ENCODE measurements around the gene PTPRQ. TPM values are rescaled to one million over a fixed set of nuclear protein-coding genes. Genes with fewer than 3 reads are reported as not detected.

PTPRQ gene
- total and polyA plus RNA-seq, 2 of the 8 experiments (the other 6 are each of a cell fraction or from before 2014, with no cell fraction given), result not detected

DNA sequence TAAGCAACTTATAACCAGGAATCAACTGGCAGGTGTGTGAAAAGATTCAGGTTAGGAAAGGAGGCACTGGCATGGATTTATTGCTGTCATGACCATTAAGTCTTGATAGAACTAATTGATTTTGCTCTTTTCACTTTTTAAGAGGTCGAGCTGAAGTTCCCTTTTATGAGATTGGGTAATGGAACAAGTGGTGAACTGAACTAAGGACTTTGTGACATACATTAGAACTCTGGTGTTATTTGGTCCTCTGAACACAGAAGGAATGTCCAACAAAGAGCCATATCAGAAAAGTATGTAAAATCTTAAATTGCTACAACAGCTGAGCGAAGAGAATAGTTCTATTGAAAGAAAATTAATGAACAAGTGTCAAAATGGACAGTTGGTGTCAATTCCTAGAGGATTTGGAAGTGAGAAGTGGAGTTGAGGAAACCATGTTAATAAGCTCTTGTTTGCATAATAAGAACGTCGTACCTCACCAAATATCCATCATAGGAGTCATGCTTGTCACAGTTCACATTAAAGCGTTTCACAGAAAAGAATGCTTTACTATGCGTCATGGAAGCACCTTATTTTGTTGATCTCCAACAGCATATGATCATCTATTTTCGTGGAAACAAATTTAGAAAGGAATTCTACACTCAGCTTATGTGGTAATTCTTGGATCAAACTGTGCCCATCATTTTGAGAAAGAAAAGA, 255.0 kb downstream of the PTPRQ start:
- Histone ChIP-seq H2AFZ (ENCODE audit: low read length) (no peak overlapping the region), H3K4me2 (ENCODE audit: insufficient read depth in 1 of 2, low read depth in 2 of 2, low read length in 2 of 2) (no peak overlapping the region), H3K79me2 (ENCODE audit: control insufficient read depth in 1 of 2, insufficient read depth in 2 of 2, low read length in 2 of 2) (no peaks in the 10 kb centered on the region), H3K56ac (replicated peaks; ENCODE audit: insufficient read length, low read depth, low read length) (no peak overlapping the region), H2AK5ac (ENCODE audit: low read depth, low read length) (no peak overlapping the region), H3K9me3 (ENCODE audit: insufficient read depth in 2 of 2, low read depth in 1 of 2, low read length in 1 of 2) (no peaks in the 10 kb centered on the region), H4K91ac (replicated peaks; ENCODE audit: insufficient read length, low read length) (no peak overlapping the region), H2BK120ac (replicated peaks; ENCODE audit: low read depth, low read length) (no peak overlapping the region), H3K23ac (ENCODE audit: insufficient read length) (no peak overlapping the region), H3K79me1 (ENCODE audit: low read depth, low read length) (no peaks in the 10 kb centered on the region), H3K14ac (ENCODE audit: insufficient read length) (no peak overlapping the region), H2BK20ac (ENCODE audit: low read length) (no peak overlapping the region), H3K18ac (ENCODE audit: extremely low read depth, low read length) (no peak overlapping the region), H3K4ac (replicated peaks; ENCODE audit: insufficient read length, low read depth, low read length) (no peak overlapping the region), H3K36me3 (ENCODE audit: control insufficient read depth in 2 of 4, insufficient read depth in 4 of 4, low read length in 3 of 4) (no peaks in the 10 kb centered on the region), H3K27me3 (replicated peaks in 1 of 4; ENCODE audit: control insufficient read depth in 3 of 4, extremely low read depth in 1 of 4, insufficient read depth in 3 of 4, low read length in 3 of 4) (peaks cover 0 to 2% (median 0%) of the 10 kb centered on the region in 4 experiments; a peak in 1 of 7 replicates), H4K8ac (ENCODE audit: extremely low read depth, insufficient read depth, low read length) (no peak overlapping the region), H2BK12ac (ENCODE audit: low read depth, low read length) (no peak overlapping the region), H3K9ac (replicated peaks in 1 of 4; ENCODE audit: extremely low read depth in 1 of 4, low read depth in 3 of 4, low read length in 3 of 4) (no peak overlapping the region), H3K4me1 (replicated peaks in 1 of 4; ENCODE audit: control insufficient read depth in 3 of 4, insufficient read depth in 4 of 4, low read length in 3 of 4) (peaks cover 0 to 4% (median 2%) of the 10 kb centered on the region in 4 experiments; a peak in 4 of 7 replicates), H2BK5ac (ENCODE audit: low read depth, low read length) (no peak overlapping the region), H3K27ac (ENCODE audit: low read depth, low read length) (no peak overlapping the region), H3K4me3 (ENCODE audit: extremely low read depth in 1 of 4, insufficient read depth in 2 of 4, low read depth in 3 of 4, low read length in 4 of 4) (no peak overlapping the region), H4K5ac (ENCODE audit: insufficient read length, low read depth, low read length) (no peak overlapping the region), H3K23me2 (ENCODE audit: low read depth, low read length) (no peaks in the 10 kb centered on the region), H2BK15ac (ENCODE audit: low read length) (no peak overlapping the region), H4K20me1 (replicated peaks in 1 of 2; ENCODE audit: control insufficient read depth in 1 of 2, insufficient read depth in 2 of 2, low read length in 2 of 2) (no peaks in the 10 kb centered on the region)
- POLR2A ChIA-PET (ENCODE audit: partially characterized antibody), result interaction anchor here (1.2 kb wide), 1 partner anchor 15 kb away, joined by 4 read pairs; no protein-coding TSS in a partner anchor
- DNase-seq (ENCODE audit: low read depth in 1 of 2, low spot score in 2 of 2) (no peak), FAIRE-seq (no peak)
- CTCF ChIA-PET (ENCODE audit: partially characterized antibody), result no interaction called here
- 81% methylated on average over 7 of the region's 7 CpGs; no CpG with 5 or more reads in 1 of the 2 experiments for WGBS, 2 experiments (ENCODE audit: extremely low coverage in 1 of 2, insufficient coverage in 1 of 2, insufficient read length in 1 of 2, insufficient replicate concordance in 2 of 2, low coverage in 1 of 2, low lambda C conversion rate in 2 of 2, missing lambda C conversion rate in 1 of 2)
- TF ChIP-seq YY1 (IDR thresholded peaks at IDR 0.05; ENCODE audit: low read depth, low read length), result no peak
- no peak for TF ChIP-seq KDM1A (IDR thresholded peaks at IDR 0.05; ENCODE audit: borderline replicate concordance, low read length)
- no peak for TF ChIP-seq EGR1 (IDR thresholded peaks at IDR 0.05; ENCODE audit: borderline replicate concordance, low read depth, low read length)

All from H1 (cell line).